ENCODE measurements around the gene SHISA2.

DNA sequence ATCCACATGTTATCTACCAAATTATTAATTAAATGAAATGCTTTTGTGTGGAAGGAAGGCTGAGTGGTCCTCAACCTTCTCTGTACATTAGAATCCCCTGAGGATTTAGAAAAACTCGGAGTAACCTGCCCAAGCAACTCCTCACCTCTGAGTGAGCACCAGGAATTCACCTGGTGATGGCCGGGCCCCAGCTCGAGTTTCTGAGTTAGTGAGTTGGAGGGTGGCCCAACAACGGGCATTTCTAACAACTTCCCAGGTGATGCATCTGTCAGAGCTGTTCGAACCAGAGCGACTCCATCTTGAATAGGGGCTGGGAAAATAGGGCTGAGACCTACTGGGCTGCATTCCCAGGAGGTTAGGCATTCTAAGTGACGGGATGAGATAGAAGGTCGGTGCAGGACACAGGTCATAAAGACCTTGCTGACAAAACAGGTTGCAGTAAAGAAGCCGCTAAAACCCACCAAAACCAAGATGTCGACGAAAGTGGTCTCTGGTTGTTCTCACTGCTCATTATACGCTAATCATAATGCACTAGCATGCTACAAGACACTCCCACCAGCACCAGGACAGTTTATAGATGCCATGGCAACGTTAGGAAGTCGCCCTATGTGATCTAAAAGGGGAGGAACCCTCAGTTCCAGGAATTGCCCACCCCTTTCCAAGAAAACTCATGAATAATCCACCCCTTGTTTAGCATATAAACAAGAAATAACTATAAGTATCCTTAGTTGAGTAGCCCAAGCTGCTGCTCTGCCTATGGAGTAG is 44.2 kb upstream of the SHISA2 start:
- TF ChIP-seq, protein P1, sequence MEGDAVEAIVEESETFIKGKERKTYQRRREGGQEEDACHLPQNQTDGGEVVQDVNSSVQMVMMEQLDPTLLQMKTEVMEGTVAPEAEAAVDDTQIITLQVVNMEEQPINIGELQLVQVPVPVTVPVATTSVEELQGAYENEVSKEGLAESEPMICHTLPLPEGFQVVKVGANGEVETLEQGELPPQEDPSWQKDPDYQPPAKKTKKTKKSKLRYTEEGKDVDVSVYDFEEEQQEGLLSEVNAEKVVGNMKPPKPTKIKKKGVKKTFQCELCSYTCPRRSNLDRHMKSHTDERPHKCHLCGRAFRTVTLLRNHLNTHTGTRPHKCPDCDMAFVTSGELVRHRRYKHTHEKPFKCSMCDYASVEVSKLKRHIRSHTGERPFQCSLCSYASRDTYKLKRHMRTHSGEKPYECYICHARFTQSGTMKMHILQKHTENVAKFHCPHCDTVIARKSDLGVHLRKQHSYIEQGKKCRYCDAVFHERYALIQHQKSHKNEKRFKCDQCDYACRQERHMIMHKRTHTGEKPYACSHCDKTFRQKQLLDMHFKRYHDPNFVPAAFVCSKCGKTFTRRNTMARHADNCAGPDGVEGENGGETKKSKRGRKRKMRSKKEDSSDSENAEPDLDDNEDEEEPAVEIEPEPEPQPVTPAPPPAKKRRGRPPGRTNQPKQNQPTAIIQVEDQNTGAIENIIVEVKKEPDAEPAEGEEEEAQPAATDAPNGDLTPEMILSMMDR (IDR thresholded peaks at IDR 0.05; ENCODE audit: insufficient read depth, low read length, poor library complexity, severe bottlenecking), result no peak
- TF ChIP-seq EZH2phosphoT487 (conservative IDR thresholded peaks at IDR 0.05; ENCODE audit: low read length), result no peak

Measured in SU-DHL-6 (cell line).